PC-3 (cell line): ENCODE data around the gene PCCA.

Experiments used
- CTCF ChIP-seq: fragments of 300-600 bp; sonication (generic); conservative IDR thresholded peaks from 2 replicates; pipeline ENCODE4 v1.5.1; 2017; ENCODE audit warnings: antibody characterized with exemption, low read depth, mild to moderate bottlenecking, low read length
- EZH2 ChIP-seq: fragments of 300-600 bp; sonication (generic); IDR thresholded peaks from one replicate; pipeline ENCODE4 v1.6.1; 2017; ENCODE audit warnings: antibody characterized with exemption, mild to moderate bottlenecking, low read length; ENCODE audit not compliant: unreplicated experiment
- EZH2phosphoT487 ChIP-seq: fragments of 300-600 bp; sonication (generic); IDR thresholded peaks from 2 replicates; pipeline ENCODE4 v1.6.1; 2018; ENCODE audit warnings: mild to moderate bottlenecking, antibody characterized with exemption, low read length, borderline replicate concordance

- TF ChIP-seq CTCF: no peak
- no peak for TF ChIP-seq EZH2
- no peak for TF ChIP-seq EZH2phosphoT487
These were observed 37.1 kb downstream of the PCCA start for GRCh38 chr13:100125946-100126345.
